ENCODE results near the gene ZSWIM2. TPM values are rescaled to one million over a fixed set of nuclear protein-coding genes. Genes with fewer than 3 reads are reported as not detected.
"Not testable (repeated sequence)": the region's sequence is repeated elsewhere in the genome, so short reads cannot be mapped to it uniquely, and the experiment has no call there.

Gene ZSWIM2
- total RNA-seq = not detected

- no peak within 1 kb of the TSS for H3K27ac ChIP-seq
- no peak for TF ChIP-seq POLR2A (IDR thresholded peaks at IDR 0.05)
- no peak for TF ChIP-seq CTCF (IDR thresholded peaks at IDR 0.05)
- WGBS, 2 donors = 8% methylated on average over 24 of the region's 39 CpGs
- peak; percentile 34 to 44 for DNase-seq
- H3K9me3 ChIP-seq = no peaks in the 10 kb centered on the region
- H3K4me3 ChIP-seq (replicated peaks in 1 of 3) = peak within 1 kb of the TSS in 1 of 3 donors; percentile 39
- no peaks in the 10 kb centered on the region for H3K27me3 ChIP-seq
- intact Hi-C loops (cut with DNase I) = no loop called here
- no peaks in the 10 kb centered on the region for H3K36me3 ChIP-seq
- peaks cover 0 to 7% of the 10 kb centered on the region in 2 donors for H3K4me1 ChIP-seq
Observed at GRCh38 chr2:186848873-186849578, at the start of gene ZSWIM2. Gene ZSWIM2, minus strand, starts transcription at chr2:186849170. Its CDS starts 40 bp downstream, at chr2:186849130.

GRCh38 chr2:186896220-186896619 is 47.2 kb upstream of the ZSWIM2 start:
- H3K4me3 ChIP-seq (replicated peaks in 1 of 3); intact Hi-C loops (cut with DNase I); H3K9me3 ChIP-seq; DNase-seq; H3K4me1 ChIP-seq; H3K36me3 ChIP-seq; H3K27ac ChIP-seq; H3K27me3 ChIP-seq: not testable (repeated sequence)
- 88% methylated on average over 3 of the region's 3 CpGs for WGBS, 2 donors

GRCh38 chr2:186895451-186895850 is 46.5 kb upstream of the ZSWIM2 start:
- Histone ChIP-seq H3K27ac (no peak overlapping the region), H3K36me3 (no peaks in the 10 kb centered on the region), H3K9me3 (no peaks in the 10 kb centered on the region), H3K27me3 (no peaks in the 10 kb centered on the region), H3K4me1 (no peaks in the 10 kb centered on the region), H3K4me3 (replicated peaks in 1 of 3) (no peak overlapping the region)
- no peak for TF ChIP-seq CTCF (IDR thresholded peaks at IDR 0.05)
- no peak for TF ChIP-seq POLR2A (IDR thresholded peaks at IDR 0.05)
- 96% methylated on average over 2 of the region's 2 CpGs for WGBS, 2 donors
- intact Hi-C loops (cut with DNase I) = no loop called here
- no peak for DNase-seq

- no peaks in the 10 kb centered on the region for H3K9me3 ChIP-seq
- 79 to 84% methylated on average over 5 of the region's 5 CpGs for WGBS, 2 donors
- H3K4me1 ChIP-seq = no peaks in the 10 kb centered on the region
- H3K27ac ChIP-seq = no peak overlapping the region
- no peak for DNase-seq
- no peaks in the 10 kb centered on the region for H3K27me3 ChIP-seq
- H3K36me3 ChIP-seq = no peaks in the 10 kb centered on the region
- H3K4me3 ChIP-seq (replicated peaks in 1 of 3) = no peak overlapping the region
- TF ChIP-seq POLR2A (IDR thresholded peaks at IDR 0.05) (no peak), CTCF (IDR thresholded peaks at IDR 0.05) (no peak)
- intact Hi-C loops (cut with DNase I) = no loop called here
Observed at GRCh38 chr2:186894478-186894877, 45.5 kb upstream of the ZSWIM2 start.

GRCh38 chr2:186892821-186893220 is 43.9 kb upstream of the ZSWIM2 start:
- intact Hi-C loops (cut with DNase I) = no loop called here
- no peak for TF ChIP-seq CTCF (IDR thresholded peaks at IDR 0.05)
- TF ChIP-seq POLR2A (IDR thresholded peaks at IDR 0.05) = no peak

More at GRCh38 chr2:186892821-186893220, 43.9 kb upstream of the ZSWIM2 start:
- Histone ChIP-seq H3K36me3 (no peaks in the 10 kb centered on the region), H3K4me1 (no peaks in the 10 kb centered on the region), H3K4me3 (replicated peaks in 1 of 3) (no peak overlapping the region), H3K9me3 (no peaks in the 10 kb centered on the region), H3K27me3 (no peaks in the 10 kb centered on the region), H3K27ac (no peak overlapping the region)
- WGBS, 2 donors = 92 to 99% methylated on average over 2 of the region's 2 CpGs
- DNase-seq = no peak

All from thyroid gland (tissue), 4 donors.